RWPE2 (cell line): ENCODE results near the gene DOK5.
A peak's percentile ranks its signal among the peaks of the same experiment; 100 is the strongest.

Source experiments
- ATAC-seq: fragments of 200-7000 bp; cut with Tn5 transposase; 3 replicates; pipeline ENCODE4 v1.9.1; 2021; ENCODE audit warnings: low read depth
- DNase-seq: peaks from one replicate; pipeline ENCODE4 v3.0.0-alpha.2; 2020; ENCODE audit warnings: low spot score
- H3K27ac ChIP-seq: fragments of 450-650 bp; 2 replicates; pipeline ENCODE4 v1.5.1; 2017; ENCODE audit warnings: mild to moderate bottlenecking; ENCODE audit not compliant: poor library complexity, severe bottlenecking
- H3K27me3 ChIP-seq: fragments of 250-450 bp; sonication (Bioruptor Pico); 2 replicates; pipeline ENCODE4 v1.5.1; 2021; ENCODE audit warnings: mild to moderate bottlenecking, moderate library complexity; ENCODE audit not compliant: insufficient read depth, poor library complexity, severe bottlenecking
- H3K36me3 ChIP-seq: fragments of 250-450 bp; sonication (Bioruptor Pico); 2 replicates; pipeline ENCODE4 v1.5.1; 2020; ENCODE audit warnings: low read depth, mild to moderate bottlenecking, moderate library complexity
- H3K4me1 ChIP-seq: fragments of 250-450 bp; sonication (Bioruptor Pico); 2 replicates; pipeline ENCODE4 v1.5.1; 2021; ENCODE audit warnings: mild to moderate bottlenecking, moderate library complexity; ENCODE audit not compliant: insufficient read depth, poor library complexity, severe bottlenecking
- H3K4me3 ChIP-seq: fragments of 250-450 bp; sonication (Bioruptor Pico); 2 replicates; pipeline ENCODE4 v1.5.1; 2021; ENCODE audit warnings: mild to moderate bottlenecking, moderate library complexity; ENCODE audit not compliant: severe bottlenecking
- H3K9me3 ChIP-seq: fragments of 250-450 bp; sonication (Bioruptor Pico); 2 replicates; pipeline ENCODE4 v1.5.1; 2021; ENCODE audit warnings: mild to moderate bottlenecking, moderate library complexity; ENCODE audit not compliant: severe bottlenecking
- CTCF ChIP-seq: fragments of 450-650 bp; IDR thresholded peaks from one replicate; pipeline ENCODE4 v1.5.1; 2017; ENCODE audit warnings: mild to moderate bottlenecking, moderate library complexity; ENCODE audit not compliant: poor library complexity, severe bottlenecking

The DOK5 gene

DNA sequence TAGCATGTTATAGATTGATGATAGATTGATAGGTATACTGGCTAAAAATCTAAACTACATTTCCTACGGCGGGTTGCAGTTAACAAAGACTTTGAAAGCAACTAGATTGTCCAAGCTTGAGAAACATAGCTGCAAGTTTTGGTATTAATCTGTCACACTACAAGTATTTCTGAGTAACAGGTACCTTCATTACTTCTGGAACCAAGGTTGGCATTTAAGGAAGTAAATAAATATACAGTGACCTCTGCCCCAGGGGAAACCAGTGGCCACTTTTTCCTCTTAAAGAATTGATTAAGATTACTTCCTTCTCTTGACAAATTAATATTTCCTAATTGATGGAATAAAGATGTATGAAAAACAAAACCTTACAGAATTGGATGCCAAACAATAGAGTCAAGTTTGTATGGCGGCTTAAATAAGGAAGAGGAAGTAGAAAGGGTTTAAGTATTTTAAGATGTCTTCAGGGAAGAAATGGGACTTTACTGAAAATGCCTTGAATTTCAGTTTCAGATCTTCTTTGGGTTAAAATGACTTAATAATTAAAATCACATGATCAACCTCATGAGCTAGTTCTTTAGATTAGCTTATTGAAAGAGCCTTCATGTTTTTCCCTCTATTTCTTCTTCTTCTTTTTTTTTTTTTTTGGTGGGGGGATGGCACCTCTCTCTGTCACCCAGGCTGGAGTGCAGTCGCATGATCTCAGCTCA, 132.8 kb downstream of the DOK5 start:
- no peak for TF ChIP-seq CTCF
- Histone ChIP-seq H3K9me3 (no peaks in the 10 kb centered on the region), H3K4me1 (no peaks in the 10 kb centered on the region), H3K27ac (no peak overlapping the region), H3K4me3 (no peak overlapping the region), H3K36me3 (no peaks in the 10 kb centered on the region), H3K27me3 (peaks cover 30% of the 10 kb centered on the region)
- DNase-seq (no peak), ATAC-seq (no peak)

DNA sequence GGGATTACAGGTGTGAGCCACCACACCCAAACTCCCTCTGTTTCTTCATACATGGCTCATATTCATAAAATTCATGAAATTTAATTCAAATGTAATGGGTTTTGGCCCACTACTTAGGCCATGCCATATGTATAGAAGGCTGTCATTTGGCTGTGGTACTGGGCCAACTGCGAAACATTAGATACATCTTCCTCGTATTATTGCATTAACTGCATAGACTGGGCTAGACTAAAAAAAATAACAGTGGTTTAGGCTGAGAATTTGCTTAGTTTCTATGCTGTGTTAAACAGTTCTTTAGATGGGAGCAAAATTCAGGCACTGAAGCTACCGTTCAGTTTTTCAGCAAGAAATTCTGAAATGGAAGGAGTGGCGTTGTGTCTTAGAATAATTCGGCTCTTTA, 133.6 kb downstream of the DOK5 start:
- H3K27me3 ChIP-seq = peaks cover 31% of the 10 kb centered on the region
- no peaks in the 10 kb centered on the region for H3K9me3 ChIP-seq
- H3K4me1 ChIP-seq = no peaks in the 10 kb centered on the region
- TF ChIP-seq CTCF = no peak
- no peak overlapping the region for H3K4me3 ChIP-seq
- no peak for DNase-seq
- no peak overlapping the region for H3K27ac ChIP-seq
- no peaks in the 10 kb centered on the region for H3K36me3 ChIP-seq
- no peak for ATAC-seq

DNA sequence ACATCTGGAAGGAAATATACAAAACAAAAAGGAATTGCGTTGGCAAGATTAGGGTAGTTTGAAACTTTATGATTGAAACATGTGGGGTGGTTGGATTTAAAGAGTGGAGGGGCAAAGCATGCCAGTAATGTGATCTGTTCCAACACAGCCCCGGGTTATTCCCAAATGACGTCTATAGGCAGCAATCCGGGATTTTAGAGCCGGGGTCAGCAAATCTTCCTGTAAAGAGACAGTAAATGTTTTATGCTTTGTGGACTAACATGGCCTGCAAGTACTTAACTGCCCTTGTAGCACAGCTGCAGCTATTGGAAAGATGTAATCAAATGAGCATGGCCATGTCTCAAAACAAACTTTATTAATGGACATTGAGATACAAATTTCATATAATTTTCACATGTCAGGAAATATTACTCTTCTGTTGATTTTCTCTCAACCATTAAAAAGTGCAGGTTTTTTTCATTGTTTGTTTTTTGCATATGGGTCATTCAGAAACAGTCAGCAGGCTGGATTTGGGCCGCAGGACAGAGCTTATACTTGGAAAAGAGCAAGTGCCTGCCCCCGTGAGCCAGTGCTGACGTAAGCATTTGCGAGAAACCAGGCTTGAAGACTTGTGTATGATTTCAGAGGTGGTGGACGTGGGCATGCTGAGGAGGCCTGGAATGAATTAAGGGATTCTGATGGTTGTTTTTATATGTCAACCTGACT, 136.5 kb downstream of the DOK5 start:
- no peak for DNase-seq
- no peak for TF ChIP-seq CTCF
- ATAC-seq = no peak
- H3K4me3 ChIP-seq = no peak overlapping the region
- H3K9me3 ChIP-seq = no peaks in the 10 kb centered on the region
- H3K27ac ChIP-seq = no peak overlapping the region
- peaks cover 43% of the 10 kb centered on the region for H3K27me3 ChIP-seq
- no peaks in the 10 kb centered on the region for H3K36me3 ChIP-seq
- H3K4me1 ChIP-seq = no peaks in the 10 kb centered on the region

GRCh38 chr20:54618412-54618811, 143.0 kb downstream of the DOK5 start:
- ATAC-seq = no peak
- H3K36me3 ChIP-seq = no peaks in the 10 kb centered on the region
- TF ChIP-seq CTCF = no peak
- peaks cover 26% of the 10 kb centered on the region for H3K27me3 ChIP-seq
- H3K4me1 ChIP-seq = no peaks in the 10 kb centered on the region
- H3K27ac ChIP-seq = no peak overlapping the region
- H3K4me3 ChIP-seq = no peak overlapping the region
- no peaks in the 10 kb centered on the region for H3K9me3 ChIP-seq
- DNase-seq = no peak

DNA sequence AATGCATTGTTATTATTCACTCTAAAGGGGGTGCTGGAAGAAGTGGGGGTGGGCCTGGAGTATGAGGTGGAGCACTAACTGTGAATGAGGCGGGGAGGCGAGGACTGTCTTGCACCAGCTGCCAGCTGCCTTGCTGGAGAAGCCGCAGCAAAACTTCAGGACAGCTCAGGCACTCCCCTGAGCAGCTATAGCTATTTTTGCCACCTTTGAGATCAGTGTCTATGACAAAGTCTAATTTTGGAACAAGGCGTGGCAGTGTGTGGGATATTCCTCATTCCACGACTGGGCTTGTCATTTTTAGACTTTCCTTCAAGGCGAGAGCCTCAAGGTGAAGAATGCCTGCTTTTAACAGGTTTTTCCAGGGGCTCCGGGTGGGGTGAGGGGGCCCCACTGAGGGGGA, 143.8 kb downstream of the DOK5 start:
- H3K27me3 ChIP-seq = peaks cover 27% of the 10 kb centered on the region

More for the DNA sequence above, 143.8 kb downstream of the DOK5 start:
- ATAC-seq (peak; percentile 37; the same call in 1 of the 3 replicates), DNase-seq (no peak)
- Histone ChIP-seq H3K4me1 (no peaks in the 10 kb centered on the region), H3K36me3 (no peaks in the 10 kb centered on the region), H3K27ac (no peak overlapping the region), H3K4me3 (no peak overlapping the region), H3K9me3 (no peaks in the 10 kb centered on the region)
- no peak for TF ChIP-seq CTCF
